Middle frontal gyrus (tissue), 1 donor: ENCODE results near the gene SATB1.
"Not testable (repeated sequence)": the region's sequence is repeated elsewhere in the genome, so short reads cannot be mapped to it uniquely, and the experiment has no call there.

Experiments
- DNase-seq: peaks from one replicate; pipeline ENCODE4 v3.0.0-alpha.2; 2015; ENCODE audit warnings: low spot score; ENCODE audit errors: extremely low spot score

Gene SATB1

GRCh38 chr3:18351823-18352744 lies 73.1 kb downstream of the SATB1 start:
- DNase-seq = no peak

DNA sequence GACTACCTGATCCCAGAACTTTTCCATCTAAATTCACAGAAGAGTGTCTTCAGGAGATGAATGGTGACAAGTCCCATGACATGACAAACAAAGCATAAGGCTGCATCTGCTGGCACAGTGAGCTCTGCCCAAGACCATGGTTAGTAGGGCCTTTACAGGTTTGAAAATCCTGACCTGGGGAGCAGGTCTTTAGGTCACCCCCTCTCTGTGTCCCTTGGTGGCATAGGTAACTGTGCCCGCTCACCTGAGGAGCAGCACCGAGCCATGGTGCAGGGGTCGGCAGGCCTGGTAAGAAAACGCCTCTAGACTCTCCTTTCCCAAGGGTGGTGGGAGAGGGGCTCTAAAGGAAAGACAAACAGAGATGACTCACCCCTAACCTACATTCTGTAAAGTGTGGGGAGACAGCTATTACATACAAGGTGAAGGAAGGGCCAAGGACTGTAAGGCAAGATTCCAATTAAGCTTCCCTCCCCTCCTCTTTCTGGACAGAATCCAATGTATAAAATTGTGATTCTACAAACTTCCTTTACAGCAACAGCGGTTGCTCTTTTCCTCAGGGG lies 74.0 kb downstream of the SATB1 start:
- no peak for DNase-seq

DNA sequence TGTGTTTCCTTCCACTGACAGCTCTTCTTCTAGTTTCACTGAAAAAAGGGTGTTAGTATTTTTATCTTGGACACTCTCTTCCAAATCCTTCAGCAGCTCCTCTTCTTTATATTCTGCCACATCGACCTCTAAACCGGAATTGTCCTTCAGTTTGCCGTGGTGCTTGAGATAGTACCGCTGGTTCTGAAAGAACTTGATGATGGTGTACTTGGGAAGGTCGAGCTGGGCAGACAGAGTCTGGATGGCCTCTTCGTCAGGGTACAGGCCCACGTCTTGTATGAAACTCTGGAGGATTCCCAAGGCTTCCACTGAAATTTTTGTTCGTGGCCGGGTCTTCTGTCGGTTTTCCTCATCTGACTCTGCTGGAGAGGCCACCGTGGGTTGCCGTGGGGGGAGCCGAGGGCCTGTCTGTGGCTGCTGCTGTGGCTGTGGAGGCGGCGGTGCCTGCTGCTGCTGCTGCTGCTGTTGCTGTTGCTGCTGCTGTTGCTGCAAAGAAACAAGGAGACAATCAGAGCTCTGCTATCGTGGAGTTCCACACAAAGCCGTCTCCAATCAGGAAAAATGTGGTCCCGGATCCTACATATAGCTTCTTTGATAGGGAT lies 75.8 kb downstream of the SATB1 start:
- no peak for DNase-seq

- DNase-seq = no peak
These were observed 79.0 kb downstream of the SATB1 start for GRCh38 chr3:18346097-18346496.

DNA sequence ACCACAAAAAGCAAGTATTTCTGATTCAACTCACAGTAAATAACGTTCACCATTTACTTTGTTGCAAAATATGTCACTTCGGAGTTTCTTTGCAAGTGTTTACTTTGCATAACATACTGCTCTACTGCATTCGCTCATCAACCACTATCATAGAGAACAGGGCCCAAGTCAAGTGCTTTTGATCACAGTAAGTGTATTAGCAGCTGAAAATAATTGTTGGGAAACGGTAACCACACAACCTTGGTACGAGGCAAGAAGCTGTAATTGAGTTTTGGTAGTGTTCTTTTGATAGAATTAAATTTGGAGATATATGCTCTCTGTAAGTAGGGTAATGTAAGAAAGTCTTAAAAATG lies 80.1 kb downstream of the SATB1 start:
- DNase-seq = no peak

DNA sequence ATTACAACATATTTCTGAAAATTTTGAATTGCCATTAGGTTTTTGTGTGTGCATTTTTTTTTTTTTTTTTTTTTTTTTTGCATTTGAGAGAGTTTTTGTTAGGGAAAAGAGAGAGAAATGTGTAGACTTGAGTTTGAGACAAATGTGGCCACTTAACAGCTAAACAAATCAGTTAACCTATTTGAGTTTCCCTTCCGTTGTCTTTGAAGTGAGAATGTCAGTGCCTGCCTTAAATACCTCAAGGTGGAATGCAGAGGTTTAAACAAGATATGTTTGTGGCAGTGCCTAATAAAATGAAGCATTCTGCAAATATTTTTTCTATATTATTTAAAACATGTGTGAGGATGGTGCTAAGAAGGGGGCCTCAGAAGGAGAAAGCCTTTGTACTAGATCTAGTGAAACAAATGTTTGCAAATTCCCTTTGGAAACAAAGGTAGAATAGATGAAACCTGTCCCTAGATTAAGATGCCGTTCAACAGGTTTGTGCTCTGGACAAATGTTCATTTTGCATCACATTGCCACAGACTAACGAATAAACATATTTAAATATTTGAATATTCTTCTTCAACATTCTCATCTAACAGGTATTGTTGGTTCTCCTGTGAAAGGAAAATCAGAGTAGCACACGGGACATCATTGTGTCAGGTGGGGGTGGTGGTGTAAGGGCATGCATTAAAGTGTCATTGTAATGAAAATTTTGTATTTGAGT lies 80.7 kb downstream of the SATB1 start:
- no peak for DNase-seq

GRCh38 chr3:18343809-18344208 lies 81.3 kb downstream of the SATB1 start:
- no peak for DNase-seq

DNA sequence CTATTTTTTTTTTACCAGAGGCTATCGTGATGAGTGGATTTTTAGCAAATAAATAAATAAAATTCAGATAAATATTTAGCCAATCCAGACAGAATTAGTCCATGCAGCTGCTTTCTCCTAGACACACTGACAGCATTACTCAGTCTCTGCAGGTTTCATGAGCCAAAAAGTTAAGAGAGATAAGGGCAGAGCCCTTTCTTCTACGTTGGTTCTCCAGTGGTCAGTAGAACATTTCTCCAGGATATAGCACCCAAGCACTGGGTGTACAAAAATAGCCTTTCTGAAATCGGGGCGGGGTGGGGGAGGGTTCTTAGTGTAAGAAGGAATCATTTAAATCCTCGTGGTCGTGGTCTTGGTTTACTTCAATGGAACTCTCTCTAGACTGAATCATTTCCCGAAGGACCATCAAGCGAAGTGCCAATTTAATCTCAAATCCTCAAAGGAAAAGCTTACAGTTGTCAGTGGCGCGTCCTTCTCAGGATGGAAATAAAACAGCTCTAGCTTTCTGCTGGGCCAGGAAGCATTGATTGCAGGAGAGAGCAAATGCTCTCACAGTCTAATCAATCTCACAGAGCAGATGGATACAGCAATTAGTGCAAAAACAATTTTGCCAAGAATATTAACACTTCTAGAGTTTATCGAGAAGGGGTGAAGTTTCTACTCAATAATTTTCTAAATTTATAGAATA lies 86.2 kb downstream of the SATB1 start:
- DNase-seq = no peak

DNA sequence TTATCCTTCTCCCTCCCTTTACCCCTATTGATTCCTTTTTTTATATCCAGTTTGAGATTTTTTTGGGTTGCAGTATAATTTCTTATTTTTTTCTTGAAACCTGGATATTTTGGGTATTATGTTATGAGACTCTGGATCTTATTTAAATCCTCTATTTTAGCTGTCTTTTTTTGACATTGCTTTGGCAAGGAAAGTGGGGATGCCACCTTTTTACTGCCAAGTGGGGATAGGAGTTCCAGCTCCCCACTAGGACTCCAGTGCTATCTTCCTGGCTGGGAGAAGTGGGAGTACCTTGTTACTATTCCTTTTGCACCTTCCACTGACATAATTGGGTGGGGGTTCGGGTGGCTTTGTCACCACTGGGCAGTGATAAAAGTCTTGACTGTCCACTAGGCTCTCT lies 87.9 kb downstream of the SATB1 start:
- DNase-seq = no peak

DNA sequence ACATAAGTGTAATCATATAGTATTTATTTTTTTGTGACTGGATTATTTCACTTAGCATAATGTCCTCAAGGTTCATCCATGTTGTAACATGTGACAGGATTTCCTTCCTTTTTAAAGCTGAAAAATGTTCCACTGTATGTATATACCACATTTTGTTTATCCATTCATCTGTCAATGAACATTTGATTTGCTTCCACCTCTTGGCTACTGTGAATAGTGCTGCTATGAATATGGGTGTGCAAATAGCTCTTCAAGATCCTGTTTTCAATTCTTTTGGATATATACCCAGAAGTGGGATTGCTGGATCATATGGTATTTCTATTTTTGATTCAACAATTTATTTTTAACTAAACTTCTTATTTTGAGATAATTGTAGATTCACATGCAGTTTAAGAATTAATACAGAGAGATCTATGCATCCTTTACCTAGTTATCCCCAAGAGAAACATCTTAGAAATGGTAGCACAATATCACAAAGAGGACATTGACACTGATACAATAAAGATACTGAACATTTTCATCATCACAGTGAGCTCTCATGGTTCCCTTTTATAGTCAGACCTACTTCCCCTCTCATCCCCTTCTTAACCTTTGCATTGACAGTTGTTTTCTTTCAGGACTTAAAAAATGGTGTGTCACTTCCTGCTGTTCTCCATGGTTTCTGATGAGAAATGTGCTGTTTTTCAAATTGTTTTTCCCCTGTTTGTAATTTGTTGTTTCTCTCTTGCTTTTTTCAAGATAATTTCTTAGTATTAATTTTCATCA lies 90.1 kb downstream of the SATB1 start:
- no peak for DNase-seq

DNA sequence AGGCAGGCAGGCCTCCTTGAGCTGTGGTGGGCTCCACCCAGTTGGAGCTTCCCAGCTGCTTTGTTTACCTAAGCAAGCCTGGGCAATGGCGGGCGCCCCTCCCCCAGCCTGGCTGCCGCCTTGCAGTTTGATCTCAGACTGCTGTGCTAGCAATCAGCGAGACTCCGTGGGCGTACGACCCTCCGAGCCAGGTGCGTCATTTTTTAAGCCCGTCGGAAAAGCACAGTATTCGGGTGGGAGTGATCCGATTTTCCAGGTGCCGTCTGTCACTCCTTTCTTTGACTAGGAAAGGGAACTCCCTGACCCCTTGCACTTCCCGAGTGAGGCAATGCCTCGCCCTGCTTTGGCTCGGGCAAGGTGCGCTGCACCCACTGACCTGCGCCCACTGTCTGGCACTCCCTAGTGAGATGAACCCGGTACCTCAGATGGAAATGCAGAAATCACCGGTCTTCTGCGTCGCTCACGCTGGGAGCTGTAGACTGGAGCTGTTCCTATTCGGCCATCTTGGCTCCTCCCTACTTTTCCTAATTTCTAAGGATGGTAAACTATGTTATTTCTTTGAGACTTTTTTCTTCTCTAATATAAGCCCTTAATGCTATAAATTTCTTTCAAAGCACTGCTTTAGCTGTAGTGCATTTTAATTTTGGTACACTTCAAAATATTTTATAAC lies 94.2 kb downstream of the SATB1 start:
- not testable (repeated sequence) for DNase-seq

DNA sequence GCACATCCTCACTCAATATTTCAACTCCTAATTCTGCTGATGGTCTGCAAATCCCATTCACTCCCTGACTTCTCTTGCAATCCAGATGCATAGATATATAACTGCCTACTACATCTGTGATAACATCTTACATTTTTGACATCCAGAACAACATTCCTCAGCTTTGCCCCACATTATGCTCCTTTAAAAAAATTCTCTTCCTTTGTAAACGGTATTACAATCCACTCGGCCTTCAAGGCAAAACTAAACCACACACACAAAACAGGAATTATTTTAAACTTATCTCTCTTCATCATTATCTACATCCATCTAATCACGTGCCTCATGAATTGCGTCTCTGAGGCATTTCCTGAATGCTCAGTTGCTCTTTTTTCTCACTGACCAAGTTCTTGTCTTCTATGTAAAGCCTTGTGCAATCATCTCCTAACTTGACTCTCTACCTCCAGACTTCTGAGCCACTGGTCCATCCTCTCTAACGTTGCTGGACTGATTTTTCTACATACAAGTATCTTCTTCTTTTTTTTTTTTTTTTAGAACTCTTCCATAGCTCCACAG lies 117.0 kb downstream of the SATB1 start:
- no peak for DNase-seq

DNA sequence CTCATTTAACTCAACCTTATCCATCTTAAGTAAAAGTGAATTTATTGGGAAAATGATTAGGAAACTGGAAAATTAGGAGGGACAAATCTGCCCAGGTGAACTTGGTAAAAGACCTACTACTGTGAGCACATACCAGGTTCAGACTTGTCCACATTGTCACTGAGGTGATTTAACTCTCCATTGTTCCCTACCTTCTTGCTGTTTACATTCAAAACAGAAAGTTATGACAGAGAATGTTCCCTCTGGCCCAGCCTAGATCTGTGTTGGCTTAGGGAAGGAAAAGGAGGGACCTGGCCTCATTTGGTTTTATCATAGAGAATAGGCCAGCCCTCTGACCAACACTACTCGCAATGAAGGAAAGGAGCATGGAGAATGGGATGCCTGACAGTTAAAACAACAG lies 117.6 kb downstream of the SATB1 start:
- DNase-seq = no peak

DNA sequence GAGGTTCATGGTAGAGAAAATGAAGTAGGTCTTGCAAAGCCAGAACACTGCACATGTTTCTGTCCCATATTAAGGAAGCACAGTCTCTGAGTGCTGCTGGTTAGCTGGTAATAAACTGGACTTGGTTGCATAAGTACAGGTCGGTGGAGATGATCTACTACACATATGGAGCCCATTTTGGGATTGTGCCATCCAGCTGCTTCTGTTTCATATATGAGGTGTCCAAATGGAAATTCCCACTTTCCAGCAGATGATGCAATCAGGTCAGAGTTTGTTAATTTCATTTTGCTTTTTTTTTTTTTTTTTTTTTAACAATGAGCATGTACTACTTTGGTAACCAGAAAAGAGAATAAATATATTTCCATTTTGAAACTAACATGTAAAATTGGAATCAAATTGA lies 122.6 kb downstream of the SATB1 start:
- no peak for DNase-seq

- DNase-seq = no peak
These were observed 123.4 kb downstream of the SATB1 start for GRCh38 chr3:18301781-18302180.

- DNase-seq = no peak
These were observed 124.2 kb downstream of the SATB1 start for GRCh38 chr3:18300916-18301315.

DNA sequence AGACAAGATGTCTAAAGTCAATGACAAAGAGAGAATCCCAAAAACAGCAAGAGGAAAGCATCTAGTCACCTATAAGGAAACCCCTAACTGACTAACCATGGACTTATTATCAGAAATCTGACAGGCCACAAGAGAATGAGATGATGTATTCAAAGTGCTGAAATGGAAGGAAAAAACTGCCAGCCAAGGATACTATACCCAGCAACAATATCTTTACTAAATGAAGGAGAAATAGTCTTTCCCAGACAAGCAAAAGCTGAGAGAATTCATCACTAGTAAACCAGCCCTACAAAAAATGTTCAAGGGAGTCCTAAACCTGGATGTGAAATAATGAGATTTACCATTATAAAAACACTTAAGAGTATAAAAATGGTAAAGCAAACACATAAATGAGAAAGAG lies 128.0 kb downstream of the SATB1 start:
- DNase-seq = no peak
